HG03575 (cell line): ENCODE results near the gene MYO15A.

Experiments used
- ATAC-seq: cut with Tn5 transposase; IDR thresholded peaks from one replicate; pipeline ENCODE4 v1.9.1; 2021; ENCODE audit not compliant: unreplicated experiment, insufficient number of reproducible peaks, low FRiP score; ENCODE audit errors: extremely low read depth

MYO15A gene, protein sequence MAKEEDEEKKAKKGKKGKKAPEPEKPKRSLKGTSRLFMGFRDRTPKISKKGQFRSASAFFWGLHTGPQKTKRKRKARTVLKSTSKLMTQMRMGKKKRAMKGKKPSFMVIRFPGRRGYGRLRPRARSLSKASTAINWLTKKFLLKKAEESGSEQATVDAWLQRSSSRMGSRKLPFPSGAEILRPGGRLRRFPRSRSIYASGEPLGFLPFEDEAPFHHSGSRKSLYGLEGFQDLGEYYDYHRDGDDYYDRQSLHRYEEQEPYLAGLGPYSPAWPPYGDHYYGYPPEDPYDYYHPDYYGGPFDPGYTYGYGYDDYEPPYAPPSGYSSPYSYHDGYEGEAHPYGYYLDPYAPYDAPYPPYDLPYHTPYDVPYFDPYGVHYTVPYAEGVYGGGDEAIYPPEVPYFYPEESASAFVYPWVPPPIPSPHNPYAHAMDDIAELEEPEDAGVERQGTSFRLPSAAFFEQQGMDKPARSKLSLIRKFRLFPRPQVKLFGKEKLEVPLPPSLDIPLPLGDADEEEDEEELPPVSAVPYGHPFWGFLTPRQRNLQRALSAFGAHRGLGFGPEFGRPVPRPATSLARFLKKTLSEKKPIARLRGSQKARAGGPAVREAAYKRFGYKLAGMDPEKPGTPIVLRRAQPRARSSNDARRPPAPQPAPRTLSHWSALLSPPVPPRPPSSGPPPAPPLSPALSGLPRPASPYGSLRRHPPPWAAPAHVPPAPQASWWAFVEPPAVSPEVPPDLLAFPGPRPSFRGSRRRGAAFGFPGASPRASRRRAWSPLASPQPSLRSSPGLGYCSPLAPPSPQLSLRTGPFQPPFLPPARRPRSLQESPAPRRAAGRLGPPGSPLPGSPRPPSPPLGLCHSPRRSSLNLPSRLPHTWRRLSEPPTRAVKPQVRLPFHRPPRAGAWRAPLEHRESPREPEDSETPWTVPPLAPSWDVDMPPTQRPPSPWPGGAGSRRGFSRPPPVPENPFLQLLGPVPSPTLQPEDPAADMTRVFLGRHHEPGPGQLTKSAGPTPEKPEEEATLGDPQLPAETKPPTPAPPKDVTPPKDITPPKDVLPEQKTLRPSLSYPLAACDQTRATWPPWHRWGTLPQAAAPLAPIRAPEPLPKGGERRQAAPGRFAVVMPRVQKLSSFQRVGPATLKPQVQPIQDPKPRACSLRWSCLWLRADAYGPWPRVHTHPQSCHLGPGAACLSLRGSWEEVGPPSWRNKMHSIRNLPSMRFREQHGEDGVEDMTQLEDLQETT (N-terminal part only)

DNA sequence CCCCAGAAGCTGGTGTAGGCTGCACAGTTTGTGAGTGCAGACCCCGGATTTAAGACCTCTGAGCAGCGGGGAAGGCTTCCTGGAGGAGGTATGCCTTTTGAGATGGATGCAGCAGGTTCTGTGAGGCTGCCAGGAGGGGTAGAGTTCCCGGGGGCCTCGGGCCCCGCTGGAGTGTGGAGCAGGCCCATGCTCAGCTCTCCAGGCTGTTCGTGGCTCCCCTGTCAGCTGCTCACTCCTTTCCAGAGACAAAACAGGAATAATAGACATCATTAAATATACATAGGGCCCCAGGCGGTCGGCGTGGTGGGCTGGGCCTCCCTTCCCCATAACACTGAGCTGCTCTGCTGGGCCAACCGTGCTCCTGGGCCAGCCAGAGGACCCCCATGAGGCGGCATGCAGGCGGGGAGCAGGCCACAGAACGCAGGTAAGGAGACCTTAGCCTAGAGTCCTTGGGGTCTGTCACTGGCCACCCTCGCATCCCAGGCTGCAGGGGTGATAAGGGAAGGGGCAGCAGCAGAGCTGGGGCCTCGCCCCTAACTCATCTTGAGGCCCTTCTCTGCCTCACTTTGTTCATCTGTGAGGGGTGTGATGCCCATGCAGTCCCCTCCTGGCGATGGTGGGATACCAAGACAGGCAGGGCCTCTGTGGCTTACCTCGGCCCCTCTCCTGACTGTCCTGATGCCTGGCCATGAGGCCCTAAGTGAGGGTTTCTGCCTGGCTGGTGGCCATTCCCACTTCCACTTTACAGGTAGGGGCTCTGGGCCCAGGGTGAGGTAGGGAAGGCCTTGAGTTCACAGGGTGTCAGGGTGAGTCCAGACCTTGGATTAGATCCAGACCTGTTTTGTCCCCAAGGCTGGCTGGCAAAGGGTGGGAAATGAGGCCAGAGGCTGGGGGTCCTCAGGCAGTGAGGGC is at the start of gene MYO15A:
Gene MYO15A (plus strand): TSS at position 356 of the 912 bp plus-strand sequence. CDS start 10,045 bp downstream, outside the sequence.
- no peak for ATAC-seq

DNA sequence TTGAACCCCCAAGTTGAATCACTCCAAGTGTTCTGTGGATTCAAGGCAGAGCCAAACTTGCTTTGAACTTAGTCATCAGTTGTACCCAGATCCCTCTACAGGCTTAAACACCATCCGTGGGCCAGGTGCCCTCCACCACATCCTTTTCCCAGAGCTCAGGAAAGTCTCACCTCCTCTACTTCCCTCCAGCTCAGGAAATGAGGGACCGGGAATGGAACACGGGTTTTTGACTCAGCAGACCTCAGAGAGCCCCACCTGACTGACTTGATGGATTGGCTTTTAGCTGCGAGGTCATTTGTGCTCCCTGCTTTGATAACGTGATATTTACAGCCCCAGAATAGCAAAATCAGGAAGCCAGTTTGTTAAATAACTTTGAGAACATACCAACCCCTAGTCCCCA is 49.3 kb upstream of the MYO15A start:
- no peak for ATAC-seq

DNA sequence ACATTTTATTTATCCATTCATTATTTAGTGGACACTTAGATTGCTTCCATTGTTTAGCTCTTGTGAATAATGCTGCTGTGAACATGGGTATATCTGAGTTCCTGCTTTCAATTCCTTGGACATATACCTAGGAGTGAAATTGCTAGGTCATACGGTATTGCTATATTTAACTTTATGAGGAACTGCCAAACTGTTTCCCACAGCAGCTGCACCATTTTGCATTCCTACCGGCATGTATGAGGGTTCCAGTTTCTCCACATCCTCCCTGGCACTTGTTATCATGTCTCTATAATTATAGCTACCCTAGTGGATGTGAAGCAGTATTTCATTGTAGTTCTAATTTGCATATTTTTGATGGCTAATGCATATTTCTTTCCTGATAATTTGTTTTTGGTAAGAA is 44.5 kb upstream of the MYO15A start:
- no peak for ATAC-seq

DNA sequence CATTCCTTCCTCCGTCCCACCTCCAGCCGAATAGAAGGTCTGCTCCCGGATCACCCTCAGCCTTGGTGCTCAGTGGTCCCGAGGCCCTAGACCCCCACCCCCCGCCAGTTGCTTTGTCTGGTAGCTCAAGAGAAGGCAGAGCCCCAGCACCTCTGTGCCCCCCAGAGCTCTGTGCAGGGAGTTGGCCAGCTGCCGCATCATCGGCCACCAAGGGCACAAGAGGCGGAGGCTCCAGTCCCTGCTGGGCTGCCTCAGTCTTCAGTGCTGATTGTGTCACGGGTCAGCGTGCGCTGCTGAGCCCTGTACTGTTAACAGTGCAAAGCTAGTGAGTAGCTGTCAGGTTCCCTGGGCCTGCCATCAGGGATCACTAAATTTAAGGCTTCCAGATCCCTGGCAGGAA is 43.0 kb upstream of the MYO15A start:
- no peak for ATAC-seq

DNA sequence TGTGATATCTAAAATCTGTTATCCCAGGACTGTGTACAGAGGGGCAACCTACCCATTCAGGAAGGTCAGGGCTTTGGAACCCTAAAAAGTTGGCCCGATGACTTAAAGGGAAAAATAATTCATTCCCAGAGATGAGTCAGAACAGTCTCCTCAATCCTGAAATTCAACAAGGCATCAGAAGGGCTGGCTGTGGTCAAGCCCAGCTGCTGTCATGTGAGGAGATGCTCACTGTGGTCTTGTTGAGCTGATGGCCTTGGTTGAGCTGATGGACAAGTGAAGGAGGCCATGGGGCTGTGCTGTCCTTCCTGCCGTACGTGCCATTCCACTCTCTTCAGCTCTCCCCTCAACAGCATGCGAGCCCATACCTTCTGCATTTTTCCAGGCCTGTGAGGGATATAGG is 41.7 kb upstream of the MYO15A start:
- no peak for ATAC-seq

DNA sequence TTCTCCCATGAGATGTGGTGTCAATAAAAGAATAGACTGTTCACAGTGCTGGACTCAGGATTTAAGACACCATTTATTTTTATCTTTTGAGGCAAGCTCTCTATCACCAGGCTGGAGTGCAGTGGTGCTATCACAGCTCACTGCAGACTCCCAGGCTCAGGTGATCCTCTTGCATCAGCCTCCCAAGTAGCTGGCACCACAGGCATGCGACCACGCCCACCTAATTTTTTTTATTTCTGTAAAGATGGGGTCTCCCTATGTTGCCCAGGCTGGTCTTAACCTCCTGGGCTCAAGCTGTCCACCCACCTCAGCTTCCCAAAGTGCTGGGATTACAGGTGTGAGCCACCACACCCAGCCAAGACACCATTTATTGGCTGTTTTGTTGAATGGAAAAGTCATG is 39.5 kb upstream of the MYO15A start:
- no peak for ATAC-seq

DNA sequence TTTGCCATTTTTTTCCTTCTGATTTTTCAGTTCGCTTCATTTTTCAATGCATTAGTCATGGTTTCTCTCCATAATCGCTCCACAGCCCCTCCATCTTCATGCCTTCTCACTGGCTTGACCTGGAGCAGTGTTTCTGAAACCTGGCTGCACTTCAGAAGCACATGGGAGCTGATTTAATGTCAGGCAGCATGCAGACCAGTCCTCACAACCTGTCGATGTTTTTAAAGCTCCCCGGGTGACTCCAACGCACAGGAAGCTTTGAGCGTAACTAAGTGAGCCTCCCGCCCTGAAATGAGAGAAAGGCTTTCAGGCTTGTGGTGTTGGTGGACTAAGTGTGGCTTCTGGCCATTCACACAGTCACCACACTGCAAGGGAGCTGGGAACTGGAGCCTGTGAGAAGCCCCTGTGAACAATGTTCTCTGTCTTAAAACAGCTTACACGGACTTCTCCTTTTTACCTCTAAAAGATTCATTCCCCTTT is 37.7 kb upstream of the MYO15A start:
- ATAC-seq: no peak

DNA sequence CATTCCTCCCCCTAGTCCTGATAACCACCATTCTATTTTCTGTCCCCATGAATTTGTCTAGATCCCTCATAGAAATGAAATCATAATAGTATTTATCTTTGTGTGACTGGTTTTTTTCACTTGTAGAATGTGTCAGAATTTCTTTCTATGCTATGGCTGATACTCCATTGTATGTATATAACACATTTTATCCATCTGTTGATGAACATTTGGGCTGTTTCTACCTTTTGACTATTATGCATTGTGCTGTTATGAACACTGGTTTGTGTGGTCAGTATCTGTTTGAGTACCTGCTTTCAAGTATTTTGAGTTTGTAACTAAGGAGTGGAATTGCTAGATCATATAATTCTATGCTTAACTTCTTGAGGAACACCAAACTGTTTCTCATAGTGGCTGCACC is 36.8 kb upstream of the MYO15A start:
- ATAC-seq: no peak

DNA sequence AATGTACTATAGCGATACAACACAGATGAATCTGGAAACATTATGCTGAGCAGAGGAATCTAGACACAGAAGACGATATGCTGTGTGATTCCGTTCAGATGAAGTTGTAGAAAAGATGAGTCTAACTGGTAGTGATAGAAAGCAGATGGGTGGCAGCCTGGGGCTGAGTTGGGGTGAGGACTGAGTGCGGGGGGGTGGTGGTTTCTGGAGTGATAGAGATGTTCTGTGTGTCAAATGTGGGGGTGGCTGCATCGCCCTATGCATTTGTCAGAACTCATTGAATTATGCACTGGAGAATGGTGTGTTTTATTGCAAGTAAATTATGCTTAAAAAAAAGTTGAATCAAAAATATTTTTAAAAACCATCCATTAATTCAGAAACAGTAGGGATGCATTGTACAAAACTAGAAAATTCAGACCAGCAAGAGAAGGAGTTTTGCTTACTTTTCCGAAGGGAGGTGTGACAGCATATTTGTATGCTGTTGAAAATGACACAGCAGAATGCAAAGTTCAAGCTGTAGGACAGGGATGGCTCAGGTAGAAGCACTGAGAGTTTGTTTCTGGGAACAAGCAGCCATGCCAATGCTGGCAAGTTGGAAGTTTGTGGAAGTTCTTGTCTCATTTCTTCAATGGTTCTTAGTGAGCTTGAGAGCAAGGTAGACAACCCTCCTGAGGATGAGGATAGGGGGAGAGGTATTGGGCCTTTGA is 33.8 kb upstream of the MYO15A start:
- no peak for ATAC-seq

DNA sequence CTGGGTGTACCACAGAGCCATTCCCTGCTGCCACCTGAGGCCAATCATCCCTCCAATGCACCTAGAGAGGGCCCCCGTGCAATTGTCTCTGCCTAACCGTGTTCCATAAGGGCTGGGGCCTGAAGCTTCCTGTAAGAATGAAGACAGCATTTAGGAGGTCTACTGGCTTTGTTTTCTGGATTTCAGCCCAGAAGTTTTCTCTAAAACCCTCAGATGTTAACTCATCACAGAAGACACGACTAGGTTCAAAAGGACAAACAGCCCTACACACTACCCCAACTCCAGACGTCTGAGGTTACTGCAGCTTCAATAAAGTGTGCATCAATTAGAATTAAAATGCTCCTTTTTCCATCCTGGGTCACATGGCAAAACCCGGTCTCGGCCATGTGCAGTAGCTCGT is 31.6 kb upstream of the MYO15A start:
- ATAC-seq: no peak

DNA sequence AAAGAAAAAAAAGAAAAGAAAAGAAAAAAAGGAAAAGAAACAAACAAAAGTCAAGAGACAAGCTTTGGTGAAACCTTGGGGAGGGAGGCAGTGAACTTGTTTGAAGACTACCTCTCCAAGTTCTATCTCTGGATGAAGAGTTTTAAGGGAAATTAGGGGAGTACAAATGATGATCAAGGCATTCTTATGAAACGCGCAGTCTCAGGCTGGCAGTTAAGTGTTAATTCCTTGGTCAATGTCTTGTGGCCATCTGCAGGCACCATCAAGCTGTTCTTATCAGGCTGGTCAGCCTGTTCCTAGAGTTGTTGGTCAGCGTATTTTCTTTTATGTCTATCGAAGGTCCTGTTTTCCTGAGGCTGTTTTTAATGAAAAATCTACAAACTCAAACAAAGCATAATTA is 29.0 kb upstream of the MYO15A start:
- ATAC-seq: no peak

DNA sequence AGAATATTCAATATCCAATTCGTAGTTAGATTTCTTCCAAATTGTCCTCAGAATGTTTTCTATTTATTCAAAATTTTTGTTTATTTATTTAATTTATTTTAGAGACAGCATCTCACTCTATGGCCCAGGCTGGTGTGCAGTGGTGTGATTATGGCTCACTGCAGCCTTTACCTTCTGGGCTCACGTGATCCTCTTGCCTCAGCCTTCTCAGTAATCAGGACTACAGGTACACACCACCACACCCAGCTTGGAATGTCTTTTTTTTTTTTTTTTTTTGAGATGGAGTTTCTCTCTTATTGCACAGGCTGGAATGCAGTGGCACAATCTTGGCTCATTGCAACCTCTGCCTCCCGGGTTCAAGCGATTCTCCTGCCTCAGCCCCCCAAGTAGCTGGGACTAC is 24.3 kb upstream of the MYO15A start:
- no peak for ATAC-seq

DNA sequence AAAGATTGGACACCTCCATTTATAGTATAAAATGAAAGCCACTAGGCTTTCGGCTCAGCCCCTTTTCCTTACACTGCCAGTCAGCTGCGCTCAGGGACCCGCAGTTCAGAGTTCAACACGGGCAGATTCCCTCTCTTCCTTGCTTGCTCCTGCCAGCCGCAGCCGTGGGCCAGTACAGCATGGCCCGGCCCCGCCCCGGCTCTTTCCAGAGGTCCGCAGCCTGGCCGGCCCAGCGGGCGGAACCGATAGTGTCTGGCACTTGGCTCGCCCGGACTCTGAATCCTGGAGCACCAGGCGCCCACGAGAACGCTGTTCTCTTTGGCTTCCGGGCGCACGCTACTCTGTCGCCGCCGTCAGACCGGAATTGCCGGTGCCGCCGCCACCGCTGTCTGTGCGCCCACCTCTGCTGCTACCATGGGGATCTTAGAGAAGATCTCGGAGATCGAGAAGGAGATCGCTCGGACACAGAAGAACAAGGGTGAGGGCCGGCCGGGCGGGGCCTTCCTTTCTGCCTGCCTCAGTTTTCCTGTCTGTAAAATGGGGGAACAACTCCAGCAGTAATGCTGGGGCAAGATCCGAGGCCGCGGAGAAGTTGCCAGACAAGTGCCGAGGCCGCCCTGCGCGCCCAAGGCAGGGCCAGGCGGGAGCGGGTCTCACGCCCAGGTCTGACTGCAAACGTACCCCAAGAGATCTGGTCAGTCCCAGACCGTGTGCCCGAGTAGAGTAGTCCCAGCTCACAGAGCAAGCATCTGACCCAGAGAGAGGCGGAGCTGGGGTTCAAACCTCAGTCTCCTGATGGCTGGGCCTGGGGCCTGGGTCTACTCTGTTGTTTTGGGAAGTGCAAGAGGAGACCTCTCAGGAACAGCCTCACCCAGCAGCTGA is 20.7 kb upstream of the MYO15A start, which contains the start of gene DRG2:
Gene DRG2 (plus strand): TSS at position 339 of the 882 bp plus-strand sequence. CDS start 76 bp downstream, at position 415.
- ATAC-seq: no peak

DNA sequence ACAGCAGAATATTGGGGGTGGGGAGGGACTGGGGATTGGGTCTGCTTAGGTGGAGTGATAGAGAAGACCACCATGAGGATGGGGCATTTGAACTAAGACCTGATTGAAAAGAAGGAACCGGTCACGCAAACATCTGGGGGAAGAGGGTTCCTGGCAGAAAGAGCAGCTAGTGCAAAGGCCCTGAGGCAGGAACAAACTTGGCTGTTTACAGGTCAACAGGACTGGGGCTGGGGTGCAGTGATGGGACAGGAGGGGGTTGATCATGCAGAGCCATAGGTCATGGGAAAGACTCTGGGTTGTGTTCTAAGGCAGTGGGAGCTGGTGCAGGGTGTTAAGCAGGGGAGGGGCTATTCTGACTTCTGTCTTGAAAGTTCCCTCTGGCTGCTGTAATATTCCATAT is 18.9 kb upstream of the MYO15A start:
- ATAC-seq: no peak

DNA sequence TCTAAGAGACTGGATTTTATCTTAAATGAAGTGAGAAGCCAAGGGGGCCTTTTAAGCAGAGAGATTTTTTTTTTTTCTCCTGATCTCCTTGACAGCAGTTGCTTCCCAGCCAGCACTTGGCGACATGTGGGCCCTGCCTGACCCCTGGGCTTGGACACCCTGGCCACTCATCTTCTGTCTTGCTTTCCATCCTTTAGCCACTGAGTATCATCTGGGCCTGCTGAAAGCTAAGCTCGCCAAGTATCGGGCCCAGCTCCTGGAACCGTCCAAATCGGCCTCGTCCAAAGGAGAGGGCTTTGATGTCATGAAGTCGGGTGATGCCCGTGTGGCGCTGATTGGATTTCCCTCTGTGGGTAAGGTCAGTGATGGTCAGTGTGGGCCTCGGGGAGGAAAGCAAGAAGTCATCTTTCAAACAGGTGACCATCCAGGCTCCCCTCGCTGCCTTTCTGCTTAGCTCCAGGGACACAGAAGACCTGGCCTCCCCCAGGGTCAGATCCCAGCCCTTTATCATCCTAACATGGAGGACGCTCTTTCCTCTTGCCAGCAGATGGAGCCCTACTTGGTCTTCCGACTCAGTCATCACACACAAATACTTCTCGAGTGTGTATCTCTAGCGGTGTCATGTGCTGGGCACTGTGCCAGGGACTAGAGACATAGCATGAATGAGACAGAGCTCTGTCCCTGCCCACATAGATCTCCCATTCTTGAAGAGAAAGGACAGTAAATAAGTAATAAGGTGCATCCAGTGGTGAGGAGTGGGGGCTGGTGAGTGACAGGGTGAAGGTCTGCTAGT is 14.7 kb upstream of the MYO15A start:
- ATAC-seq: no peak

DNA sequence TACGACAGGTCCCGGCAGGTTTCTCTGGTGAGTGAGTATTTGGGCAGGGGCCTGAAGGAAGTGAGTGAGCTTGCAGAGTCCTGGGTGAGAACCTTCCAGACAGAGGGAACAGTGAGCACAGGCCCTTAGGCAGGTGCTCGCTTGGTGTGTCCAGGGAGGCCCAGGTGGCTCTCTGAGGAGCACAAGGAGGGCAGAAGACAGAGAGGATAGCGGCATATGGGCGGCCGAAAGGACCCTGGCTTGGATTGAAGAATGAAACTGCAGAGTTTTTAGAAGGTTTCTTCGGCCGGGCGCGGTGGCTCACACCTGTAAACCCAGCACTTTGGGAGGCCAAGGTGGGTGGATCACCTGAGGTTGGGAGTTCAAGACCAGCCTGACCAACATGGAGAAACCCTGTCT is 14.1 kb upstream of the MYO15A start:
- no peak for ATAC-seq
